ENCODE data around the gene GAS1.
A peak's percentile ranks its signal among the peaks of the same experiment; 100 is the strongest.

The GAS1 gene

GRCh38 chr9:86925686-86926085, 21.6 kb downstream of the GAS1 start:
- peak; percentile 23 for DNase-seq (ENCODE audit: low spot score)

GRCh38 chr9:86924206-86924605, 23.1 kb downstream of the GAS1 start:
- DNase-seq (ENCODE audit: low spot score), result no peak

DNA sequence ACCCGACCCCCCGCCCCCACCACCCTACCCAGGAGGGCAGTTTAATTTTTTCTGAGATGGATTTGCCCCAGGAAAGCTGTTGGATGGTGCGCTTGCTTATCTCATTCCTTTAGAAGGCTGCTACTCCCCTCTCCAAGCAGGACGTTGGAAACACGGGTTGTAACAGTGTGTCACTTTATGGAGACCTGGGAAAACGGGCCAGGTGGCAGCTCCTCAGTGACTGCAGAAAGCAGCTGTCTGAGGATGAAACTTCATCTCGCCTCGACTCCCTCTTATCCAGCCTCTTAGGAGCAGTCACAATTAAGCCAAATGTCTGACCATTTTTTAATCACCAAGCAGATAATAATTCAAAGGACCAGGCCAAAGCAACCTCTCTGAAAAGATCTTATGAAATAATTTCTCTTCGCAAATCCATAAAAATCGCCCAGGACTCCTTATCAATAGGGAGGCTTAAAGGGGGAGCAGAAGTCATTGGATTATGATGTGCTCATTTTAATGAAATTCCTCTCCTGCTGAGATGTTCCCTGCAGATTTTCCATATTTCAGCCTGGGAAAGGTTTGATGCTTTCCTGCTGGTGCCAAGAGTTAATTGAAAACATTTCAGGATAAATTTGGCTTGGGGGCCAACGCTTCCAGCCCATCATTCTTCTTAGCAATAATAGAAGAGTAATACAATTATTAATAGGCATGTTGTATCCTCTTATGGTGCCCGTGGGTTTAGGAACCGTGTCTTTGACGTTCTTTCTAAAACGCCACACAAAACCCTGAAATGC, 26.0 kb downstream of the GAS1 start:
- DNase-seq (ENCODE audit: low spot score), result no peak

GRCh38 chr9:86918556-86918955, 28.8 kb downstream of the GAS1 start:
- DNase-seq (ENCODE audit: low spot score), result no peak

- no peak for DNase-seq (ENCODE audit: low spot score)
Observed at GRCh38 chr9:86912210-86912609, 35.1 kb downstream of the GAS1 start.

- no peak for DNase-seq (ENCODE audit: low spot score)
Observed at GRCh38 chr9:86909388-86909787, 37.9 kb downstream of the GAS1 start.

DNA sequence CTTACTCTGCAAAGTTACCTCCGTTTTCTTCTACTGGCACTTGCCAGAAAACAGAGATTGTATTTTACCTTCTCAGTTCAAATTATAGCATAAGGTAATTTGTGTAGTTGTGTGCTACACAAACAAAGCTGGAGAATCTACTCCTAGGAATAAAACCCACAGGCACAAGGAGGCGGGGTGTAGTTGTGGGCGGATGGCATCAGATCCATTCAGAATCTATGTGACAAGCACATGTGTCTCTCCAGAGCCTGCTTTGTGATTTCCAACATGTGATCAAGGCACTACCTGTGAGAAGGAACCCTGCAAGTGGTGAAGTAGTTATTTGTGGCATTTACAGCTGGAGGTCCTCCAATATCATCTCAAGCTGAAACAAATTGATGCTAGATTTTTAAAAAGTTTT, 39.0 kb downstream of the GAS1 start:
- no peak for DNase-seq (ENCODE audit: low spot score)

GRCh38 chr9:86907346-86907745, 40.0 kb downstream of the GAS1 start:
- no peak for DNase-seq (ENCODE audit: low spot score)

DNA sequence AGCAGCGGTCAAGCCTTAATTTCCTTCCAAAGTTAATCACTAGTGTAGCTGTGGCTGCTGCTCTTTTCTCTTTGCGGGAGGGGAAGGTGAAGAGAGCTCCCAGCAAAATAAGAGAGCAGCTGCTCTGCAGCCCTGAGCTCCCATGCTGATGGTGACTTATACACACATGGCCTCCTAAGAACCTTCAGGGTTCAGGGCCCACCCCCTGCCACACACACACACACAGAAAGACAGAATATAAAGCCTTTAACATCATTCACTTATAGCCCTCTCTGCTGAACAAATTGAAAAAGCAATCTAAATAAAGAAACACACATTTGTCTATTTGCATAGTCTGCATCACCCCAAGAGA, 43.6 kb downstream of the GAS1 start:
- DNase-seq (ENCODE audit: low spot score), result no peak

- peak; percentile 7 for DNase-seq (ENCODE audit: low spot score)
Observed at GRCh38 chr9:86902991-86903733, 44.1 kb downstream of the GAS1 start.

GRCh38 chr9:86902586-86902985, 44.7 kb downstream of the GAS1 start:
- no peak for DNase-seq (ENCODE audit: low spot score)

GRCh38 chr9:86902176-86902575, 45.1 kb downstream of the GAS1 start:
- no peak for DNase-seq (ENCODE audit: low spot score)

GRCh38 chr9:86901511-86901910, 45.8 kb downstream of the GAS1 start:
- no peak for DNase-seq (ENCODE audit: low spot score)

Measured in kidney tubule cell (primary cell).